WTC11 (cell line): Measurements from ENCODE around the gene PTPRU. TPM values are rescaled to one million over a fixed set of nuclear protein-coding genes. Genes with fewer than 3 reads are reported as not detected.

Experiments used
- ATAC-seq: fragments of 200-7000 bp; cut with Tn5 transposase; 2 replicates; pipeline ENCODE4 v1.10.0; 2021; ENCODE audit warnings: mild to moderate bottlenecking, moderate library complexity
- CTCF ChIA-PET: fragments of 300-600 bp; sonication (Branson Sonifier 250); formaldehyde crosslinking; loops from one replicate; lab custom pipeline; 2021; ENCODE audit warnings: antibody characterized with exemption; lab: Charles Lee
- POLR2A ChIA-PET: fragments of 350-600 bp; sonication (Branson Sonifier 250); formaldehyde crosslinking; loops from one replicate; lab custom pipeline; 2021; ENCODE audit warnings: antibody characterized with exemption; lab: Charles Lee
- DNase-seq: peaks from one replicate; pipeline ENCODE4 v3.0.0; 2021; ENCODE audit warnings: low spot score
- H3K27ac Mint-ChIP-seq: 2 replicates; pipeline ENCODE4 v1.8.0; 2021; ENCODE audit warnings: mixed read lengths
- H3K27me3 Mint-ChIP-seq: 2 replicates; pipeline ENCODE4 v1.8.0; 2021; ENCODE audit warnings: low read depth, mild to moderate bottlenecking, moderate library complexity, mixed read lengths
- H3K36me3 Mint-ChIP-seq: 2 replicates; pipeline ENCODE4 v1.8.0; 2021; ENCODE audit warnings: mixed read lengths
- H3K4me1 Mint-ChIP-seq: 2 replicates; pipeline ENCODE4 v1.8.0; 2022; ENCODE audit warnings: mixed read lengths
- H3K4me3 Mint-ChIP-seq: 2 replicates; pipeline ENCODE4 v1.8.0; 2021; ENCODE audit warnings: mild to moderate bottlenecking, moderate library complexity, mixed read lengths
- H3K9me3 Mint-ChIP-seq: 2 replicates; pipeline ENCODE4 v1.8.0; 2021; ENCODE audit warnings: mixed read lengths
- CDX4 ChIP-seq: fragments of 250-450 bp; sonication (Bioruptor Pico); IDR thresholded peaks from 2 replicates; pipeline ENCODE4 v1.9.0; 2021; ENCODE audit warnings: moderate library complexity, mild to moderate bottlenecking, inconsistent platforms, borderline replicate concordance
- CREM ChIP-seq: sonication (generic); formaldehyde crosslinking; IDR thresholded peaks from 2 replicates; pipeline ENCODE4 v1.8.1; 2022; ENCODE audit warnings: mild to moderate bottlenecking, missing genetic modification reagents, moderate library complexity
- FOXP4 ChIP-seq: sonication (generic); formaldehyde crosslinking; IDR thresholded peaks from 2 replicates; pipeline ENCODE4 v1.8.0; 2022; ENCODE audit warnings: mild to moderate bottlenecking, missing genetic modification reagents
- GABPB1 ChIP-seq: sonication (generic); formaldehyde crosslinking; IDR thresholded peaks from 2 replicates; pipeline ENCODE4 v1.8.1; 2023; ENCODE audit warnings: mild to moderate bottlenecking, missing genetic modification reagents
- GTF2I ChIP-seq: fragments of 250-450 bp; sonication (Bioruptor Pico); conservative IDR thresholded peaks from 2 replicates; pipeline ENCODE4 v1.4.0; 2021; ENCODE audit warnings: mild to moderate bottlenecking
- IRF2 ChIP-seq: sonication (generic); formaldehyde crosslinking; IDR thresholded peaks from 2 replicates; pipeline ENCODE4 v1.8.0; 2022; ENCODE audit warnings: low read depth, missing genetic modification reagents, borderline replicate concordance
- JUN ChIP-seq: sonication (generic); formaldehyde crosslinking; IDR thresholded peaks from 2 replicates; pipeline ENCODE4 v1.8.0; 2023; ENCODE audit warnings: mild to moderate bottlenecking, missing genetic modification reagents
- NFE2L1 ChIP-seq: sonication (generic); formaldehyde crosslinking; IDR thresholded peaks from 2 replicates; pipeline ENCODE4 v1.8.1; 2023; ENCODE audit warnings: missing genetic modification reagents
- NR1H2 ChIP-seq: sonication (generic); formaldehyde crosslinking; IDR thresholded peaks from 2 replicates; pipeline ENCODE4 v1.9.0; 2021; ENCODE audit warnings: mild to moderate bottlenecking, moderate library complexity, missing genetic modification reagents
- PRRX2 ChIP-seq: fragments of 250-450 bp; sonication (Bioruptor Pico); IDR thresholded peaks from 2 replicates; pipeline ENCODE4 v1.8.0; 2021; ENCODE audit warnings: mild to moderate bottlenecking
- SMAD3 ChIP-seq: sonication (generic); formaldehyde crosslinking; IDR thresholded peaks from 2 replicates; pipeline ENCODE4 v1.8.0; 2022; ENCODE audit warnings: missing genetic modification reagents, mild to moderate bottlenecking, borderline replicate concordance
- TEAD4 ChIP-seq: sonication (generic); formaldehyde crosslinking; IDR thresholded peaks from 2 replicates; pipeline ENCODE4 v1.8.0; 2022; ENCODE audit warnings: mild to moderate bottlenecking, missing genetic modification reagents
- ZBTB21 ChIP-seq: sonication (generic); formaldehyde crosslinking; IDR thresholded peaks from 2 replicates; pipeline ENCODE4 v1.8.1; 2023; ENCODE audit warnings: mild to moderate bottlenecking, missing genetic modification reagents, borderline replicate concordance
- ZNF232 ChIP-seq: sonication (generic); formaldehyde crosslinking; IDR thresholded peaks from 2 replicates; pipeline ENCODE4 v1.8.0; 2022; ENCODE audit warnings: mild to moderate bottlenecking, missing genetic modification reagents
- ZNF425 ChIP-seq: fragments of 250-450 bp; sonication (Bioruptor Pico); conservative IDR thresholded peaks from 2 replicates; pipeline ENCODE4 v1.9.0; 2021; ENCODE audit warnings: mild to moderate bottlenecking
- ZNF532 ChIP-seq: fragments of 250-450 bp; sonication (Bioruptor Pico); IDR thresholded peaks from 2 replicates; pipeline ENCODE4 v1.9.0; 2021; ENCODE audit warnings: mild to moderate bottlenecking, borderline replicate concordance
- total RNA-seq: library from RNA; stranded (reverse); gene quantifications from 3 replicates; pipeline ENCODE4 v1.2.3, GENCODE V29; 2021
- TF ChIP-seq, protein P1 (sequence below): fragments of 200-600 bp; IDR thresholded peaks from 2 replicates; pipeline ENCODE4 v1.8.0; 2022; ENCODE audit warnings: antibody characterized with exemption
- TF ChIP-seq, protein P2 (sequence below): fragments of 250-450 bp; sonication (Bioruptor Pico); IDR thresholded peaks from 2 replicates; pipeline ENCODE4 v1.9.0; 2021; ENCODE audit warnings: mild to moderate bottlenecking
- TF ChIP-seq, protein P3 (sequence below): sonication (generic); formaldehyde crosslinking; IDR thresholded peaks from 2 replicates; pipeline ENCODE4 v1.8.1; 2022; ENCODE audit warnings: missing genetic modification reagents, borderline replicate concordance

The PTPRU gene
- total RNA-seq, 1 experiment from 2014 or later, result 75.4 TPM

DNA sequence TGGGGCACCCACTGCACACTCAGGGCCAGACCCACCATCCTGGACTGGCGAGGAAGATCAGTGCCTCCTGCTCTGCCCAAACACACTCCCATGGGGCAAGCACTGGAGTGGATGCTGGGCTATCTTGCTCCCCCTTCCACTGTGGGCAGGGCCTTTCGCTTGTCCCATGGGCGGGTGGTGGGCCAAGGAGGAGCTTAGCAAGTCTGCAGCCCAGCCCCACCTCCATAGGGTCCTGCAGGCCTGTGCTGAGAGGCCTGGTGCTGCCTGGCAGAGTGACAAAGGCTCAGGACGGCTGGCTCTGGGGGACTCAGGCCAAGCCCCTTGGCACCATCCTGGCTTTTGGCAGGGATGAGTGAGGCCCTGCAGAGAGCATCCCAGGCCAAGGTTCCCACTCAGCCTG is 89.4 kb downstream of the PTPRU start (continued):
- TF ChIP-seq FOXP4, result no peak
- no peak for TF ChIP-seq JUN (CRISPR knock-in tag)
- TF ChIP-seq ZBTB21, result no peak
- no peak for TF ChIP-seq ZNF232 (CRISPR knock-in tag)

GRCh38 chr1:29326123-29326522 is 89.8 kb downstream of the PTPRU start:
- Mint-ChIP-seq H3K36me3 (no peaks in the 10 kb centered on the region), H3K27ac (no peak overlapping the region), H3K4me3 (no peak overlapping the region), H3K9me3 (no peaks in the 10 kb centered on the region), H3K4me1 (peaks cover 17% of the 10 kb centered on the region), H3K27me3 (no peaks in the 10 kb centered on the region)
- ATAC-seq (no peak), DNase-seq (no peak)
- ChIA-PET POLR2A (no interaction called here), CTCF (interaction anchor here (1.1 to 1.9 kb wide), 3 partner anchors 79 to 204 kb away, joined by 3 to 7 read pairs (median 3); partner anchors contain the start of gene PTPRU)
- TF ChIP-seq SMAD3 (CRISPR knock-in tag) (no peak), PRRX2 (CRISPR knock-in tag) (no peak), NFE2L1 (CRISPR knock-in tag) (no peak), GTF2I (CRISPR knock-in tag) (no peak), NR1H2 (CRISPR knock-in tag) (no peak), ZNF425 (no peak), TEAD4 (CRISPR knock-in tag) (no peak), JUN (CRISPR knock-in tag) (no peak), IRF2 (no peak), ZNF532 (CRISPR knock-in tag) (no peak), CDX4 (CRISPR knock-in tag) (no peak), CREM (CRISPR knock-in tag) (no peak), GABPB1 (no peak)
- TF ChIP-seq, protein P1, sequence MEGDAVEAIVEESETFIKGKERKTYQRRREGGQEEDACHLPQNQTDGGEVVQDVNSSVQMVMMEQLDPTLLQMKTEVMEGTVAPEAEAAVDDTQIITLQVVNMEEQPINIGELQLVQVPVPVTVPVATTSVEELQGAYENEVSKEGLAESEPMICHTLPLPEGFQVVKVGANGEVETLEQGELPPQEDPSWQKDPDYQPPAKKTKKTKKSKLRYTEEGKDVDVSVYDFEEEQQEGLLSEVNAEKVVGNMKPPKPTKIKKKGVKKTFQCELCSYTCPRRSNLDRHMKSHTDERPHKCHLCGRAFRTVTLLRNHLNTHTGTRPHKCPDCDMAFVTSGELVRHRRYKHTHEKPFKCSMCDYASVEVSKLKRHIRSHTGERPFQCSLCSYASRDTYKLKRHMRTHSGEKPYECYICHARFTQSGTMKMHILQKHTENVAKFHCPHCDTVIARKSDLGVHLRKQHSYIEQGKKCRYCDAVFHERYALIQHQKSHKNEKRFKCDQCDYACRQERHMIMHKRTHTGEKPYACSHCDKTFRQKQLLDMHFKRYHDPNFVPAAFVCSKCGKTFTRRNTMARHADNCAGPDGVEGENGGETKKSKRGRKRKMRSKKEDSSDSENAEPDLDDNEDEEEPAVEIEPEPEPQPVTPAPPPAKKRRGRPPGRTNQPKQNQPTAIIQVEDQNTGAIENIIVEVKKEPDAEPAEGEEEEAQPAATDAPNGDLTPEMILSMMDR, result no peak
- TF ChIP-seq, protein P2, sequence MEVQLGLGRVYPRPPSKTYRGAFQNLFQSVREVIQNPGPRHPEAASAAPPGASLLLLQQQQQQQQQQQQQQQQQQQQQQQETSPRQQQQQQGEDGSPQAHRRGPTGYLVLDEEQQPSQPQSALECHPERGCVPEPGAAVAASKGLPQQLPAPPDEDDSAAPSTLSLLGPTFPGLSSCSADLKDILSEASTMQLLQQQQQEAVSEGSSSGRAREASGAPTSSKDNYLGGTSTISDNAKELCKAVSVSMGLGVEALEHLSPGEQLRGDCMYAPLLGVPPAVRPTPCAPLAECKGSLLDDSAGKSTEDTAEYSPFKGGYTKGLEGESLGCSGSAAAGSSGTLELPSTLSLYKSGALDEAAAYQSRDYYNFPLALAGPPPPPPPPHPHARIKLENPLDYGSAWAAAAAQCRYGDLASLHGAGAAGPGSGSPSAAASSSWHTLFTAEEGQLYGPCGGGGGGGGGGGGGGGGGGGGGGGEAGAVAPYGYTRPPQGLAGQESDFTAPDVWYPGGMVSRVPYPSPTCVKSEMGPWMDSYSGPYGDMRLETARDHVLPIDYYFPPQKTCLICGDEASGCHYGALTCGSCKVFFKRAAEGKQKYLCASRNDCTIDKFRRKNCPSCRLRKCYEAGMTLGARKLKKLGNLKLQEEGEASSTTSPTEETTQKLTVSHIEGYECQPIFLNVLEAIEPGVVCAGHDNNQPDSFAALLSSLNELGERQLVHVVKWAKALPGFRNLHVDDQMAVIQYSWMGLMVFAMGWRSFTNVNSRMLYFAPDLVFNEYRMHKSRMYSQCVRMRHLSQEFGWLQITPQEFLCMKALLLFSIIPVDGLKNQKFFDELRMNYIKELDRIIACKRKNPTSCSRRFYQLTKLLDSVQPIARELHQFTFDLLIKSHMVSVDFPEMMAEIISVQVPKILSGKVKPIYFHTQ (CRISPR knock-in tag), result no peak
- TF ChIP-seq, protein P3, sequence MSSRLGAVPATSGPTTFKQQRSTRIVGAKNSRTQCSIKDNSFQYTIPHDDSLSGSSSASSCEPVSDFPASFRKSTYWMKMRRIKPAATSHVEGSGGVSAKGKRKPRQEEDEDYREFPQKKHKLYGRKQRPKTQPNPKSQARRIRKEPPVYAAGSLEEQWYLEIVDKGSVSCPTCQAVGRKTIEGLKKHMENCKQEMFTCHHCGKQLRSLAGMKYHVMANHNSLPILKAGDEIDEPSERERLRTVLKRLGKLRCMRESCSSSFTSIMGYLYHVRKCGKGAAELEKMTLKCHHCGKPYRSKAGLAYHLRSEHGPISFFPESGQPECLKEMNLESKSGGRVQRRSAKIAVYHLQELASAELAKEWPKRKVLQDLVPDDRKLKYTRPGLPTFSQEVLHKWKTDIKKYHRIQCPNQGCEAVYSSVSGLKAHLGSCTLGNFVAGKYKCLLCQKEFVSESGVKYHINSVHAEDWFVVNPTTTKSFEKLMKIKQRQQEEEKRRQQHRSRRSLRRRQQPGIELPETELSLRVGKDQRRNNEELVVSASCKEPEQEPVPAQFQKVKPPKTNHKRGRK, result no peak
